ENCODE measurements around the gene STX8.
"Not testable (repeated sequence)": the region's sequence is repeated elsewhere in the genome, so short reads cannot be mapped to it uniquely, and the experiment has no call there.

STX8 gene

GRCh38 chr17:9290226-9290613 lies 285.4 kb downstream of the STX8 start:
- DNase-seq = no peak

GRCh38 chr17:9287306-9287705 lies 288.3 kb downstream of the STX8 start:
- no peak for DNase-seq

GRCh38 chr17:9286434-9286833 lies 289.2 kb downstream of the STX8 start:
- peak; percentile 42 for DNase-seq

GRCh38 chr17:9285602-9286427 lies 289.8 kb downstream of the STX8 start:
- no peak for DNase-seq

- no peak for DNase-seq
These were observed 290.7 kb downstream of the STX8 start for GRCh38 chr17:9284884-9285283.

GRCh38 chr17:9283909-9284308 lies 291.7 kb downstream of the STX8 start:
- no peak for DNase-seq

- no peak for DNase-seq
These were observed 295.7 kb downstream of the STX8 start for GRCh38 chr17:9279893-9280292.

- DNase-seq = no peak
These were observed 300.6 kb downstream of the STX8 start for GRCh38 chr17:9274973-9275372.

GRCh38 chr17:9273428-9274391 lies 301.9 kb downstream of the STX8 start:
- no peak for DNase-seq

- DNase-seq = no peak
These were observed 303.0 kb downstream of the STX8 start for GRCh38 chr17:9272501-9273200.

GRCh38 chr17:9271989-9272388 lies 303.6 kb downstream of the STX8 start:
- peak; percentile 40 for DNase-seq

GRCh38 chr17:9270921-9271320 lies 304.7 kb downstream of the STX8 start:
- DNase-seq = no peak

GRCh38 chr17:9269350-9270035 lies 306.1 kb downstream of the STX8 start:
- DNase-seq = no peak

- no peak for DNase-seq
These were observed 307.1 kb downstream of the STX8 start for GRCh38 chr17:9268546-9268945.

GRCh38 chr17:9266697-9267117 lies 308.9 kb downstream of the STX8 start:
- DNase-seq = no peak

- DNase-seq = no peak
These were observed 309.5 kb downstream of the STX8 start for GRCh38 chr17:9266031-9266680.

GRCh38 chr17:9261081-9262012 lies 314.3 kb downstream of the STX8 start:
- no peak for DNase-seq

- DNase-seq = no peak
These were observed 316.2 kb downstream of the STX8 start for GRCh38 chr17:9259419-9259818.

GRCh38 chr17:9258115-9259015 lies 317.3 kb downstream of the STX8 start:
- DNase-seq = no peak

GRCh38 chr17:9257630-9257965 lies 318.0 kb downstream of the STX8 start:
- DNase-seq = not testable (repeated sequence)

Data from retina (tissue), 1 donor.